Measurements from ENCODE around the gene ACTL9.
A peak's percentile ranks its signal among the peaks of the same experiment; 100 is the strongest.

Gene ACTL9

GRCh38 chr19:8684001-8684902, 14.3 kb downstream of the ACTL9 start:
- DNase-seq: no peak

GRCh38 chr19:8682931-8683330, 15.7 kb downstream of the ACTL9 start:
- DNase-seq: no peak

GRCh38 chr19:8682472-8682871, 16.1 kb downstream of the ACTL9 start:
- no peak for DNase-seq

- DNase-seq: no peak
Measured at GRCh38 chr19:8681345-8682029, 17.1 kb downstream of the ACTL9 start.

GRCh38 chr19:8680676-8681344, 17.8 kb downstream of the ACTL9 start:
- DNase-seq: no peak

- DNase-seq: no peak
Measured at GRCh38 chr19:8678244-8678807, 20.3 kb downstream of the ACTL9 start.

- no peak for DNase-seq
Measured at GRCh38 chr19:8675066-8675465, 23.5 kb downstream of the ACTL9 start.

GRCh38 chr19:8673276-8673891, 25.2 kb downstream of the ACTL9 start:
- DNase-seq: no peak

GRCh38 chr19:8666814-8667405, 31.7 kb downstream of the ACTL9 start:
- no peak for DNase-seq

- DNase-seq: no peak
Measured at GRCh38 chr19:8665468-8666213, 33.0 kb downstream of the ACTL9 start.

- no peak for DNase-seq
Measured at GRCh38 chr19:8664671-8665057, 33.9 kb downstream of the ACTL9 start.

- peak in 2 of 4 experiments; percentile 7 to 14 for DNase-seq
Measured at GRCh38 chr19:8663920-8664670, 34.5 kb downstream of the ACTL9 start.

GRCh38 chr19:8662263-8662662, 36.3 kb downstream of the ACTL9 start:
- no peak for DNase-seq

- no peak for DNase-seq
Measured at GRCh38 chr19:8659905-8660304, 38.7 kb downstream of the ACTL9 start.

GRCh38 chr19:8657869-8658268, 40.7 kb downstream of the ACTL9 start:
- no peak for DNase-seq

GRCh38 chr19:8655340-8655709, 43.3 kb downstream of the ACTL9 start:
- no peak for DNase-seq

- peak; percentile 26 to 52 (median 48) for DNase-seq
Measured at GRCh38 chr19:8654591-8655339, 43.8 kb downstream of the ACTL9 start.

- DNase-seq: no peak
Measured at GRCh38 chr19:8648240-8648639, 50.4 kb downstream of the ACTL9 start.
